HG02973 (cell line): Measurements from ENCODE around the gene PTH2.
"Not testable (repeated sequence)": the region's sequence is repeated elsewhere in the genome, so short reads cannot be mapped to it uniquely, and the experiment has no call there.

Source experiments
- ATAC-seq: cut with Tn5 transposase; IDR thresholded peaks from one replicate; pipeline ENCODE4 v1.9.1; 2021; ENCODE audit warnings: moderate library complexity; ENCODE audit not compliant: unreplicated experiment

The PTH2 gene, protein sequence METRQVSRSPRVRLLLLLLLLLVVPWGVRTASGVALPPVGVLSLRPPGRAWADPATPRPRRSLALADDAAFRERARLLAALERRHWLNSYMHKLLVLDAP

DNA sequence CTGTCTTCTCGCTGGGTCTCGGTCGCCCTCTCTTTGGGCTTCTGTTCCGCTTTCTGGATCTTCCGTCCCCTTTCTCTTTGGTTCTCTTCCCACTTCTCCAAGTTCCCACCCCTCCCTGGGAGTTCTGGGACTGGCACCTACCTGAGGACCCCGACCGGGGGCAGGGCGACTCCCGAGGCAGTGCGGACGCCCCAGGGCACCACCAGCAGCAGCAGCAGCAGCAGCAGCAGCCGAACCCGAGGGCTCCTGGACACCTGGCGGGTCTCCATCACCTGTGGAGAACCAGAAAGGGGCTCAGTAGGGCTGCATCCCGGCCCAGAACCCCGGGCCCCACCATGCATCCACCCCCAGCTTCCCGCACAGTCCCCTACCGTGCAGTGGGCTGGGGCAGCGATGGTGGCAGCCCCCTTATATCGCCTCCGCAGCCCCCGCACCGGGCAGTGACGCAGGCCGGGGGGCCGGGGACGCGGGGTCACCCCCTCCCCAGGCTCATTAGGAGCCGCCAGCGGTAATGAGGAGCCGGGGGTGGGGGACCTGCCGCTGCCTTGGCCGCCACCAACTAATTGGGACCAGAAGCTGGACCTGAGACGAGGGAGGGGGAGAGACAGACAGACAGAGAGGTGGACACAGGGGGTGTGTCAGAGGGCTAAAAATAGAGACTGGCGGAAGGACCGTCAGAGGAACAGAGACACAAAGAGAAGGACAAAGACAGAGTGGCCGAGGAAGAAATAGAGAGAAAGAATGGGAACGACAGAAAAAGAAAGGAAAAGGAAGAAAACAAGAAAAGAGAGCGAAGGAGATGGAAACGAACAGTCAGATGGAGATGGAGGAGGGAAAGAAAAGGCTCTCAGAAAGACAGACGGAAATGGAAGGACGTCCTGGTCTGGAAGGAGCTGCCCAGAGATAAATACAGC is at the start of gene PTH2:
TSS of gene PTH2 (minus strand) at position 371 of the 914 bp plus-strand sequence. CDS start at position 269, 102 bp downstream.
- ATAC-seq = no peak

DNA sequence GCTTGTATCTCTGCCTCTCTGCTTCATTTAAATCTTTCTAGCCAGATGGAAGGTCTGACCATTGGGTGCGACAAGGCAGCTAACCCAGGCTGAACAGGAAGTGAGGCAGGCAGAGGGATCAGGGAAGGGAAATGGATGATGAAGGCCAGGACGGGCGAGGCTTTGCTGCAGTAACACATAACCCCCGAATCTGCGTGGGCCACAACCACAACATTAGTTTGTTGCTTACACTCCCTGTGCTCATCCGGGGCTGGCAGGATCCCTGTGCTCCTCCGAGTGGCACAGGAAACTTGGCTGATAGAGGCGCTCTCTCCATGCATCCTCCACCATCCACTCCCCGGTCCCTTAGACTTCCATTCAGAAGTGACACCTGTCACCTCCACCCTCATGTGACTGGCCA is 49.7 kb upstream of the PTH2 start:
- no peak for ATAC-seq

DNA sequence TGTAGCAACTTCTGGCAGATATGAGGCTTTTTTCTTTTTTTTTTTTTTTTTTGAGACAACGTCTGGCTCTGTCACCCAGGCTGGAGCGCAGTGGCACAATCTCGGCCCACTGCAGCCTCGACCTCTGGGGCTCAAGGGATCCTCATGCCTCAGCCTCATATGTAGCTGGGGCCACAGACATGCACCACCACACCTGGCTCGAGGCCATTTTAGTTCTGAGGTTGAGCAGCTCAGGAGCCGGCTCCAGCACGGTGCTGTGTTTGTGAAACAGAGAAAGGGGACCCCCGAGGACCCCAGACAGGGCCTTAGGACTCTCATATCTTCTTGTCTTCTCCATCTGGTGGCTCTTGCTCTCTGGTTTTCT is 47.4 kb upstream of the PTH2 start:
- no peak for ATAC-seq

- no peak for ATAC-seq
Observed at GRCh38 chr19:49469828-49470614, 46.8 kb upstream of the PTH2 start.

DNA sequence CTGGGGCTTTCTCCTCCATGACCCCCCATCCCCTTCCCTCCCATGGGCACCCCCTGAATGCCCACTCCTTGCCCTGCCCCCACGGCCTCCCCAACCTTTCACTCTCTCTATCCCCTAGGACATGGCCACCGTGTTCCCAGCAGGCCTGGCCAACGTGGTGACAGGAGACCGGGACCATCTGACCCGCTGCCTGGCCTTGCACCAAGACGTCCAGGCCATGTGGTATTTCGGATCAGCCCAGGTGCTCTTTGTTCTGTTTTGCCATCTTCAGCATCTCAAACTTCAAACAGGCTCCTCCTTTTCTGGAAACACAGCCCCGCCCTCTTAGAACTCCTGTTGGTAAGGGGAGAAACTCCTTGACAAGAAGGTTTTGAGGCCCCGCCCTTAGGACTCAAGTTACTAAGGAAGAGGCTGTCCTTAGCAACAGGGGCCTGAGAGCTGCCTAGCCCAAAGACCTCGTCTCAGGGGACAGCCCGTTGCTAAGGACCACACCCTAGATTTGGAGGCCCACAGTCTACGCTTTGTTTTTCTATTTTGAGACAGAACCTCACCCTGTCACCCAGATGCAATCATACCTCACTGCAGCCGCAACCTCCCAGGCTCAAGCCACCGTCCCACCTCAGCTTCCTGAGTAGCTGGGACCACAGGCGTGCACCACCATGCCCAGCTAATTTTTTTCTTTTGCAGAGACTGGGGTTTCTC is 45.7 kb upstream of the PTH2 start:
- ATAC-seq = peak; percentile 58

DNA sequence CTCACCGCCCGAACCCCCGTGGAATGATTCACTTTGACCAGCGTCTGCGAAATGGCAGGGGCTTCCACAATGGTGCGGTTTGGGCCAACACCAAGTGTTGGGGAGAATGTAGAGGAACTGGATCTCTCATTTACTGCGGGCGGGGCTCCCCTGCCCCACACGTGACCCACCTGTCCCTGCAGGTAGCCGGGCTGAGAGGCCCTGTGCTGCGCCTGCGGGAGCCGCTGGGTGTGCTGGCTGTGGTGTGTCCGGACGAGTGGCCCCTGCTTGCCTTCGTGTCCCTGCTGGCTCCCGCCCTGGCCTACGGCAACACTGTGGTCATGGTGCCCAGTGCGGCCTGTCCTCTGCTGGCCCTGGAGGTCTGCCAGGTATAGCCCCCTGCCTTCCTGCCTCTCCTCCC is 45.0 kb upstream of the PTH2 start:
- ATAC-seq = no peak

DNA sequence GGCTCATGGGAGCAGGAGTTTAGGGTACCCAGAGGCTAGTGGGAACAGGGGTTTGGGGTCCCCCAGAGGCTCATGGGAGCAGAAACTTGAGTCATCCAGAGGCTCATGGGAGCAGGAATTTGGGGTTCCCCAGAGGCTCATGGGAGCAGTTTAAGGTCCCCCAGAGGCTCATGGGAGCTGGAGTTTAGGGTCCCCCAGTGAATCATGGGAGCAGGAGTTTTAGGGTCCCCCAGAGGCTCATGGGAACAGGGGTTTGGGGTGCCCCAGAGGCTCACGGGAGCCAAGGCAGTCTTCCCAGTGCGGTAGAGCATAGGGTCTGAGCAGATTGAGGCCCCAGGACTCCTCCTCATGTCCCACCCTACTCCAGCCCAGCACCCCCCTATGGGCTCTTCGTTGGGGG is 42.1 kb upstream of the PTH2 start:
- ATAC-seq = no peak

- no peak for ATAC-seq
Observed at GRCh38 chr19:49463960-49464740, 40.9 kb upstream of the PTH2 start.

- ATAC-seq = no peak
Observed at GRCh38 chr19:49462492-49462891, 39.3 kb upstream of the PTH2 start.

DNA sequence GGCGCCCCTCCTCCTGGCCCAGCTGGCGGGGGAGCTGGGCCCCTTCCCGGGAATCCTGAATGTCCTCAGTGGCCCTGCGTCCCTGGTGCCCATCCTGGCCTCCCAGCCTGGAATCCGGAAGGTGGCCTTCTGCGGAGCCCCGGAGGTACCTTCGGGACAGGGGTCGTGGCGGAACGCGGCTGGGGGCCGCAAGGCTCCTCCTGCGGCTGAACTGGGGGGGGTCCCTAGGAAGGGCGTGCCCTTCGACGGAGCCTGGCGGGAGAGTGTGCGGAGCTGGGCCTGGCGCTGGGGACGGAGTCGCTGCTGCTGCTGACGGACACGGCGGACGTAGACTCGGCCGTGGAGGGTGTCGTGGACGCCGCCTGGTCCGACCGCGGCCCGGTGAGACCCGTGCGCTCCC is 38.4 kb upstream of the PTH2 start:
- no peak for ATAC-seq

- not testable (repeated sequence) for ATAC-seq
Observed at GRCh38 chr19:49461130-49461529, 37.9 kb upstream of the PTH2 start.

DNA sequence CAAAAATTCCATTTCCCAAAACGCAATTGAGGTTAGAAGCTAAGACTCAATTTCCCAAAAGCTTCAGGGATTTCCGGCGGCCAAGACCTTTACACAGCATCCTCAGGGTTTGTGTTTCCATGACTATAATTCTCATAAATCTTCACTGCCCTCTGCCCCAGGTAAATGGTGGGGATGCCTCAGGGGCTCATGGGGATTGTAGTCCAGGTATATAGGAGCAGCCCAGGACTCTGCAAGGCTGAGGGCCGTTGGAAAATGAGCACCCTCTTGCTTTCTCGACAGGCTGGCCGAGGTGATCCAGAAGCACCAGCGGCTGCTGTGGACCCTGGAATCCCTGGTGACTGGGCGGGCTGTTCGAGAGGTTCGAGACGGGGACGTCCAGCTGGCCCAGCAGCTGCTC is 36.1 kb upstream of the PTH2 start:
- ATAC-seq = no peak

GRCh38 chr19:49458567-49458903 is 35.3 kb upstream of the PTH2 start:
- ATAC-seq = no peak

DNA sequence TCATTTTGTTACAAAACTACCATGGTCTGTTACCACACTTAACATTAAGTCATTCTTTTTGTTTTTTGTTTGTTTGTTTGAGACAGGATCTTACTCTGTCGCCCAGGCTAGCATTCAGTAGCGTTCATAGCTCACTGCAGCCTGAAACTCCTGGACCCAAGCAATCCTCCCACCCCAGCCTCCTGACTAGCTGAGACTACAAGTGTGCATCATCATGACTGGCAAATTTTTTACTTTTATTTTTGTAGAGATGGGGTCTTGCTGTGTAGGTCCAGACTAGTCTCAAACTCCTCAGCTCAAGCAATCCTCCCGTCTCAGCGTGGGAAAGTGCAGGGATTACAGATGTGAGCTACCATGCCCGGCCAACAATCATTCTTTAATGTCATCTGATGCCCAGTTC is 33.1 kb upstream of the PTH2 start:
- no peak for ATAC-seq

DNA sequence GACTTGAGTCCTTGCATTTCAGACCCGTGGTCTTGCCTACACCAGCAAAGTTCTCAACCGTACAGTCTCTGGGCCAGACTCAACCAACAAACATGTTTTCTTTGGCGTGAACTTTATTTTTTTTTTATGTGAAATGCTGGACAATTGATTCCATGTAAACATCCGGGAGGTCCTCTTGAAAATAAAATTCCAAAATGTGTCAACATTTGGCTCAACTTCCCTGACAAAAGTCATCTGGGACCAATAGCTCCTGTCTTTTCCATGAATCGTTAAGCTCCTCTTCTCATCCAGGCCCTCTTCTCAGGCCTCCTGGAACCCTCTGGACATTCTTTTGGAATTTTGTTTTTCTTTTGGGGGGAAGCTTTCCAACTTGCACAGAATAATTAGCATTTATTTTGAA is 32.5 kb upstream of the PTH2 start:
- ATAC-seq = no peak

- ATAC-seq = no peak
Observed at GRCh38 chr19:49453757-49454240, 30.6 kb upstream of the PTH2 start.

GRCh38 chr19:49453013-49453756 is 29.9 kb upstream of the PTH2 start, which contains the start of gene ALDH16A1:
ALDH16A1 (plus strand) TSS chr19:49453225; CDS start chr19:49453332, 107 bp downstream.
- peak; percentile 83 for ATAC-seq

GRCh38 chr19:49451430-49452181 is 28.4 kb upstream of the PTH2 start, which contains the start of gene PIH1D1:
PIH1D1 (minus strand) TSS chr19:49451814; CDS start chr19:49451574, 240 bp downstream.
- peak; percentile 45 for ATAC-seq

DNA sequence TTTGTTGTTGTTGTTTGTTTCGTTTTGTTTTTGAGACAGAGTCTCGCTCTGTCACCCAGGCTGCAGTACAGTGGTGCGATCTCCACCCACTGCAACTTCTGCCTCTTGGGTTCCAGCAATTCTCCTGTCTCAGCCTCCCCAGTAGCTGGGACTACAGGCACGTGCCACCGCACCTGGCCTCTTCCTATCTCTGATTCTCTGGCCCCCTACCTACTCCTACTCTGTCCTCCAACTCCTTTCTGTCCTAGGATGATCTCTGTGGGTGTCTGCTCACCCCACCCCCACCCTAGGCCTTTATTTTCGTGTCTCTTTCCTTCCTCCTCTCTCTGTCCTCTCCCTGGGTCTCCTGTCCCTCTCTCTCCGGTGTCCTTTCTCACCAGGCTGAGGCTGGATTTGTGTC is 27.2 kb upstream of the PTH2 start:
- ATAC-seq = no peak
